ENCODE results near the gene TPSD1. TPM values are rescaled to one million over a fixed set of nuclear protein-coding genes. Genes with fewer than 3 reads are reported as not detected.
"Not testable (repeated sequence)": the region's sequence is repeated elsewhere in the genome, so short reads cannot be mapped to it uniquely, and the experiment has no call there.

Gene TPSD1
- total RNA-seq, 1 experiment from 2014 or later = not detected

GRCh38 chr16:1249031-1249755 lies 6.7 kb upstream of the TPSD1 start:
- H3K27ac Mint-ChIP-seq; H3K9me3 Mint-ChIP-seq; H3K18ac ChIP-seq (ENCODE audit: insufficient read length, low read depth, low read length); H2AK5ac ChIP-seq (ENCODE audit: insufficient read length, low read length); H3K27me3 ChIP-seq (ENCODE audit: insufficient read depth, low read length); H3K4me2 ChIP-seq (ENCODE audit: insufficient read depth, insufficient read length, low read length); H2BK15ac ChIP-seq (ENCODE audit: low read depth, low read length); H2BK12ac ChIP-seq (ENCODE audit: insufficient read length, low read depth, low read length); H3K4me1 Mint-ChIP-seq; H2BK120ac ChIP-seq (ENCODE audit: low read depth, low read length, poor library complexity, severe bottlenecking); H4K20me1 ChIP-seq (ENCODE audit: control insufficient read depth, insufficient read depth, insufficient read length); H4K8ac ChIP-seq (replicated peaks; ENCODE audit: insufficient read length, low read depth, low read length); H3K9ac ChIP-seq (ENCODE audit: extremely low read depth, insufficient read length, low read length); DNase-seq; H4K91ac ChIP-seq (ENCODE audit: insufficient read length, low read depth, low read length); H3K79me1 ChIP-seq (ENCODE audit: insufficient read depth, low read depth, low read length, poor library complexity, severe bottlenecking); H3K36me3 Mint-ChIP-seq (ENCODE audit: insufficient read depth in 1 of 3, low read depth in 3 of 3); H3K4me3 Mint-ChIP-seq; H2AFZ ChIP-seq (ENCODE audit: low read length); H3K23ac ChIP-seq (ENCODE audit: insufficient read length, low read depth, low read length); H2BK5ac ChIP-seq (ENCODE audit: insufficient read length, low read length); H3T11ph ChIP-seq (ENCODE audit: low read length); H3K4ac ChIP-seq (ENCODE audit: low read depth, low read length); H3K56ac ChIP-seq (ENCODE audit: insufficient read length, low read depth, low read length); H3K27ac ChIP-seq (ENCODE audit: insufficient read length, low read depth, low read length); H4K5ac ChIP-seq (ENCODE audit: insufficient read length, low read depth, low read length); H3K9me3 ChIP-seq (ENCODE audit: control insufficient read depth, low read depth, low read length); H3K4me1 ChIP-seq (ENCODE audit: insufficient read depth, low read length); H3K14ac ChIP-seq (ENCODE audit: insufficient read depth, low read length); H3K23me2 ChIP-seq (ENCODE audit: insufficient read length, low read depth, low read length, poor library complexity, severe bottlenecking); H2BK20ac ChIP-seq (ENCODE audit: low read depth, low read length, poor library complexity, severe bottlenecking); H3K79me2 ChIP-seq (ENCODE audit: insufficient read depth, low read length): not testable (repeated sequence)
- no CpG with 5 or more reads among the region's 43 CpGs for WGBS (ENCODE audit: extremely low coverage, insufficient read length, low lambda C conversion rate)
- peaks cover 48% of the 10 kb centered on the region for H3K27me3 Mint-ChIP-seq (ENCODE audit: low read depth)

DNA sequence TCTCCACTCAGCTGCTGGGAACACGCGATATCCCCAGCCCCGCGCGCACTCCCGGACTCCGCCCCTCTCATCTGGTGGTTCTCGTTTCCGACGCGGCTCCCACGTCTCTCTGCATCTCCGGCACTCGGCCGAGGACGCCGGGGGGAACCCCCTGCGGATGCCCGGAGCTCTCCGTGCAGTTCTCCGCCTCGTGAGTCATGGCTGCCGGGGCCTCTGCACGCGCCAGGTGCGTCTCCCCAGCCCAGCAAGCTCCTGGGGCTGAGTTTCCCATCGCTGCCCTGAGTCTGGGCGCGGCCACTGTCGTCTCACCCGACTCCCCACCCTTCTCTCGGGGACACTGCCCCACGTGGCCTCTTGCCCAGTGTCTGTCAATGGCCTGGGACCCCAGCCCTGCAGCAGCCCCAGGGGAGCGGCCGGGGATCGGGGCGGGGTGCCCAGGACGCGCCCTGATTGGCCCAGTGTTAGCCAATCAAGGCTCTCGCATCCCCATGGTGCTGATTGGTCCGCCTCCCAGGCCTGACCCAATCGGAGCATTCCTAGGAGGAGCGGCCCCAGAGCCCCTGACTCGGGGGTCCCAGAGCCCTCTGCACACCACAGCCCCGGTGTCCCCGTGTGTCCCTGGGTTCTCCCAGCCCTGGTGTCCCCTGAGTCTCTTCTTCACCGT lies 2.0 kb upstream of the TPSD1 start:
- no CpG with 5 or more reads among the region's 47 CpGs for WGBS (ENCODE audit: extremely low coverage, insufficient read length, low lambda C conversion rate)
- not testable (repeated sequence) for H2AFZ ChIP-seq (ENCODE audit: low read length); H3K79me2 ChIP-seq (ENCODE audit: insufficient read depth, low read length); H2BK120ac ChIP-seq (ENCODE audit: low read depth, low read length, poor library complexity, severe bottlenecking); H3K9me3 ChIP-seq (ENCODE audit: control insufficient read depth, low read depth, low read length); H3K14ac ChIP-seq (ENCODE audit: insufficient read depth, low read length); H2BK12ac ChIP-seq (ENCODE audit: insufficient read length, low read depth, low read length); H3K23ac ChIP-seq (ENCODE audit: insufficient read length, low read depth, low read length); H3K27ac ChIP-seq (ENCODE audit: insufficient read length, low read depth, low read length); H3K56ac ChIP-seq (ENCODE audit: insufficient read length, low read depth, low read length); H2AK5ac ChIP-seq (ENCODE audit: insufficient read length, low read length); H3K4me2 ChIP-seq (ENCODE audit: insufficient read depth, insufficient read length, low read length); DNase-seq; H3K23me2 ChIP-seq (ENCODE audit: insufficient read length, low read depth, low read length, poor library complexity, severe bottlenecking); H3T11ph ChIP-seq (ENCODE audit: low read length); H2BK5ac ChIP-seq (ENCODE audit: insufficient read length, low read length); H3K4me1 Mint-ChIP-seq; H2BK20ac ChIP-seq (ENCODE audit: low read depth, low read length, poor library complexity, severe bottlenecking); H4K5ac ChIP-seq (ENCODE audit: insufficient read length, low read depth, low read length); H4K91ac ChIP-seq (ENCODE audit: insufficient read length, low read depth, low read length); H3K4me1 ChIP-seq (ENCODE audit: insufficient read depth, low read length); H3K27ac Mint-ChIP-seq; H3K9ac ChIP-seq (ENCODE audit: extremely low read depth, insufficient read length, low read length); H3K18ac ChIP-seq (ENCODE audit: insufficient read length, low read depth, low read length); H3K27me3 ChIP-seq (ENCODE audit: insufficient read depth, low read length); H4K8ac ChIP-seq (replicated peaks; ENCODE audit: insufficient read length, low read depth, low read length); H2BK15ac ChIP-seq (ENCODE audit: low read depth, low read length); H3K4ac ChIP-seq (ENCODE audit: low read depth, low read length); H3K9me3 Mint-ChIP-seq; H3K4me3 Mint-ChIP-seq; H3K36me3 Mint-ChIP-seq (ENCODE audit: insufficient read depth in 1 of 3, low read depth in 3 of 3); H3K79me1 ChIP-seq (ENCODE audit: insufficient read depth, low read depth, low read length, poor library complexity, severe bottlenecking); H4K20me1 ChIP-seq (ENCODE audit: control insufficient read depth, insufficient read depth, insufficient read length)
- peaks cover 21% of the 10 kb centered on the region for H3K27me3 Mint-ChIP-seq (ENCODE audit: low read depth)
